ENCODE measurements around the gene DCPS. TPM values are rescaled to one million over a fixed set of nuclear protein-coding genes. Genes with fewer than 3 reads are reported as not detected.

DCPS gene
- total RNA-seq, 6 experiments from 2014 or later: 19.0 to 26.6 (median 24.3) TPM

DNA sequence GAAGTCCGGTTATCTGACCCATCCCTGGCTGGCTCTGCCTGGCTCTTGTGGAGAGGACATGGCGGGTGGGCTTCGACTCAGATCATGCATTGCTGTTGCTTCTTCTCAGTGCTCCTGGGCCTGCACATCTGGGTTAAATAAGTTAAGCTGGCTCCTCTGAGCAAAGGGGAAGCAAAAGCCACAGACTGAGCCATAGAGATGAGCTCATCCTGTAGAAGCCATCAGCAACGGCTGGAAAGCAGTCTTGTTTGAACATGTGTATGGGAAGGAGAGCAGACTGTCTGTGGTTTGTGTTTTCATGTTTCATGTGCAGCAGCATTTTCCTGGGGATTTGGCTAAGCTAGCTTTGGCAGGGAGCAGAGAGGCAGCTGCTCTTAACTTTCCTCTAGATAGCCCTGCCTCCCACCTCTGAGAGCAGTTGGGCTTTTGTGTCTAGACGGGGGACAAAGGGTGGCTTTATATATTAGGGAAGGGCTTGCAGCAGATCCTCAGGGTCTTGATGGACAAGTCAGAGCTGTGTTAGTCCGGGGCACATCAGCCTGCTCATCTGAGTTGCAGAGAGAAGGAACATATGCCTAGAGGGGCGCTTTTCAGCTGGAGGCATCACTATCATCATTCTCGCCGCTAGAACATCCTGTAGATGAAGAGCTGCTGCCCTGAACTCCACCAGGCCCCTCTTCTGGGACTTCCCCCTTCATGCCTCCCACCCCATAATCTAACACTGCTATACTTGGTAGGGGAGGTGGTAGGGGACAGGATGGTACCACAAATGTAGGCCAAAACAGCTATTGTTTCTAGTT is 14.9 kb downstream of the DCPS start:
- Mint-ChIP-seq H3K4me1 (ENCODE audit: low read depth) (peaks cover 53% of the 10 kb centered on the region), H3K27me3 (ENCODE audit: insufficient read depth) (no peaks in the 10 kb centered on the region; the same call in none of the 2 replicates), H3K36me3 (ENCODE audit: low read depth) (peaks cover 29% of the 10 kb centered on the region), H3K4me3 (peak overlapping the region; percentile 87), H3K27ac (peak overlapping the region; percentile 89), H3K9me3 (no peaks in the 10 kb centered on the region)
- peak; percentile 88 for DNase-seq
- TF ChIP-seq, protein P1, sequence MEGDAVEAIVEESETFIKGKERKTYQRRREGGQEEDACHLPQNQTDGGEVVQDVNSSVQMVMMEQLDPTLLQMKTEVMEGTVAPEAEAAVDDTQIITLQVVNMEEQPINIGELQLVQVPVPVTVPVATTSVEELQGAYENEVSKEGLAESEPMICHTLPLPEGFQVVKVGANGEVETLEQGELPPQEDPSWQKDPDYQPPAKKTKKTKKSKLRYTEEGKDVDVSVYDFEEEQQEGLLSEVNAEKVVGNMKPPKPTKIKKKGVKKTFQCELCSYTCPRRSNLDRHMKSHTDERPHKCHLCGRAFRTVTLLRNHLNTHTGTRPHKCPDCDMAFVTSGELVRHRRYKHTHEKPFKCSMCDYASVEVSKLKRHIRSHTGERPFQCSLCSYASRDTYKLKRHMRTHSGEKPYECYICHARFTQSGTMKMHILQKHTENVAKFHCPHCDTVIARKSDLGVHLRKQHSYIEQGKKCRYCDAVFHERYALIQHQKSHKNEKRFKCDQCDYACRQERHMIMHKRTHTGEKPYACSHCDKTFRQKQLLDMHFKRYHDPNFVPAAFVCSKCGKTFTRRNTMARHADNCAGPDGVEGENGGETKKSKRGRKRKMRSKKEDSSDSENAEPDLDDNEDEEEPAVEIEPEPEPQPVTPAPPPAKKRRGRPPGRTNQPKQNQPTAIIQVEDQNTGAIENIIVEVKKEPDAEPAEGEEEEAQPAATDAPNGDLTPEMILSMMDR (IDR thresholded peaks at IDR 0.05): no peak

DNA sequence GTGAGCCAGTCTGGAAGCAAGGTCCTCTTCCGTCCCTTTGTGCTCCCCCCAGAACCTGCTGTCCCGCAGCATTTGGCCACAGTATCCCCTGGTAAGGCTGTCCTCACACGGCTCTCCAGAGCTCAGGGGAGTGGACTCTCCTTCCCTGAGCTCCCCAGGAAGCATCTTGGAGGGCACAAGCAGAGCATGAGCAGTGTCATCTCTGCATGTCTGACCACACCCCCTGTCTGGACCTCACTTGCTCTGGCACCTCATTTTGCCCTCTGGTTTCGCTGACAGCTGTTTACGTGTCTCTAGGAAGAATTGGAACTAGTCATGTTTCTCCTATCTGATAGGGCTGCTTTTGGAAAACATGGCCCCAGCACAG is 15.5 kb downstream of the DCPS start:
- DNase-seq: no peak
- peak overlapping the region; percentile 58; the same call in 1 of the 2 replicates for H3K4me3 Mint-ChIP-seq
- H3K36me3 Mint-ChIP-seq (ENCODE audit: low read depth): peaks cover 25% of the 10 kb centered on the region
- H3K27me3 Mint-ChIP-seq (ENCODE audit: insufficient read depth): no peaks in the 10 kb centered on the region; the same call in none of the 2 replicates
- H3K27ac Mint-ChIP-seq: peak overlapping the region; percentile 89
- H3K9me3 Mint-ChIP-seq: no peaks in the 10 kb centered on the region
- peaks cover 47% of the 10 kb centered on the region for H3K4me1 Mint-ChIP-seq (ENCODE audit: low read depth)
- TF ChIP-seq, protein P1 (IDR thresholded peaks at IDR 0.05): no peak

DNA sequence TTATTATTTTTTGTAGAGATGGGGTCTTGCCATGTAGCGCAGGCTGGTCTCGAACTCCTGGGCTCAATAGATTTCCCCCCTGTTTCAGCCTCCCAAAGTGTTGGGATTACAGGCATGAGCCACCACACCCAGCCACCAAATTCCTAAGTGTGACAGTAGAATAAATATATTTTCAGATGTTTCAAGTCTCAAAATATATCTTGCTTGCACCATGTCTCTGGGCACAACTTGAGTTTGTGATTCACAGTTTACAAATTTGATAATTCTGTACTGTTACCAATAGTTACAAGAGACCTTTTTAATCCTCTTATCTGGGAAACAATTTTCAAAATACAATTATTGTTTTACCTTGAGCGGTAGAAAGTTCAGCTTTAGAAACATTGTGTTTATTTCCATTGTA is 19.1 kb downstream of the DCPS start:
- H3K27ac Mint-ChIP-seq: no peak overlapping the region
- no peak overlapping the region for H3K4me3 Mint-ChIP-seq
- H3K27me3 Mint-ChIP-seq (ENCODE audit: insufficient read depth): no peaks in the 10 kb centered on the region; the same call in 1 of the 2 replicates
- no peak for DNase-seq
- peaks cover 29% of the 10 kb centered on the region for H3K4me1 Mint-ChIP-seq (ENCODE audit: low read depth)
- TF ChIP-seq, protein P1 (IDR thresholded peaks at IDR 0.05): no peak
- peaks cover 14% of the 10 kb centered on the region for H3K36me3 Mint-ChIP-seq (ENCODE audit: low read depth)
- H3K9me3 Mint-ChIP-seq: no peaks in the 10 kb centered on the region

DNA sequence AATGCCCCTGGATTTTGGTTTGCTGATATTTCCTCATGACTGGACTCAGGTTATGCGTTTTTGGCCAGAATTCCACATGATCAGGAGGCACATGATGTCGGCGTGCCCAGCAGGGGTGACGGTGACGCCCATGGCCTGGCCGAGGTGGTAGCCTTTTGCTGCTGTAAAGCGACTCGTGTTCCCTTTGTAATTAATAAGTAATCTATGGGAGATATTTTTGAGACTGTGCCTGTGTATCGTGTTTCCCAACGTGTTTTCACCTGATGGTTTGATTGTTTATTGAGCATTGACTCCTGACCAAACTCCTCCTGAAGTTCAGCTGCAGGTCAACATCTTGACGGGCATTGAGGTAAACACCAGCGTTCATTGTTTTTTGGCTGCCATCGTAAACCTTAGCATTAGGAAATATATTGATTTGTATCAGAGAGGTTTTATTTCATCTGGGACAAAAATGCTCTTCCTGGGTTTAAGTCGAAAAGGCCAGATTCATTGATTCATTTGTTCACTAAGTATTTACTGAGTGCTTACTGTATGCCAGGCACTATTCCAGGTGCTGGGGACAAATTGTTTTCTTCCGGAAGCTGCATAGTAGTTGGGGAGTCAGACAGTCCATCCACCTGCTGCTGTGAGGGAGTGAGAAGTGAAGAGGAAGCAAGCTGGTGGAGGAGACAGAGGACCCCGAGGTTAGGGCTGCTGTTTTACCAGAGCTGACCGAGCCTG is 23.6 kb downstream of the DCPS start:
- TF ChIP-seq, protein P1 (IDR thresholded peaks at IDR 0.05): no peak
- no peak overlapping the region for H3K4me3 Mint-ChIP-seq
- no peaks in the 10 kb centered on the region; the same call in 1 of the 2 replicates for H3K27me3 Mint-ChIP-seq (ENCODE audit: insufficient read depth)
- peaks cover 13% of the 10 kb centered on the region for H3K4me1 Mint-ChIP-seq (ENCODE audit: low read depth)
- no peak for DNase-seq
- H3K36me3 Mint-ChIP-seq (ENCODE audit: low read depth): no peaks in the 10 kb centered on the region
- no peaks in the 10 kb centered on the region for H3K9me3 Mint-ChIP-seq
- H3K27ac Mint-ChIP-seq: no peak overlapping the region

DNA sequence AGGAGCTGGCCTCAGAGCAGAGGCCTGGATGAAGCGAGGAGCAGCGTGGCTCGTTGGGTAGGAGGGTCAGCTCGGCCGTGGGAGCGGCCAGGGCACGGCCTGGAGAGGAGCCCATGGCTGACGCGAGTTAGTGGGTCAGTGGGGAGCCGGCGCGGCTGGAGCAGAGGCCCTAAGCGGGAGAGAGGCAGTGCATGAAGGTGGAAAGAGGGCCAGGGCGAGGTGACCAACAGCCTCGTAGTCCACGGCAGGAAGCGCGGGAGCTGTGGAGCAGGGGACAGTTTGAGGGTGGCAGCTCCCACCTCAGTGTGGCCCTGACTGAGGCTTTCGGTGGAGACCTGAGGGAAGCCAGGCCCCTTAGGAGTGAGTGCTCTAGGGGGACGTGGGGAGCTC is 24.1 kb downstream of the DCPS start:
- H3K4me3 Mint-ChIP-seq: no peak overlapping the region
- peaks cover 19% of the 10 kb centered on the region for H3K4me1 Mint-ChIP-seq (ENCODE audit: low read depth)
- no peaks in the 10 kb centered on the region for H3K36me3 Mint-ChIP-seq (ENCODE audit: low read depth)
- no peak overlapping the region for H3K27ac Mint-ChIP-seq
- TF ChIP-seq, protein P1 (IDR thresholded peaks at IDR 0.05): no peak
- H3K9me3 Mint-ChIP-seq: no peaks in the 10 kb centered on the region
- no peaks in the 10 kb centered on the region; the same call in 1 of the 2 replicates for H3K27me3 Mint-ChIP-seq (ENCODE audit: insufficient read depth)
- no peak for DNase-seq
